Astrocyte (in vitro differentiated cells and primary cell): Measurements from ENCODE around the gene ZGRF1. TPM values are rescaled to one million over a fixed set of nuclear protein-coding genes. Genes with fewer than 3 reads are reported as not detected.

ENCODE experiments used
- DNase-seq: peaks from one replicate; pipeline ENCODE4 v3.0.0-alpha.2; 2010; ENCODE audit warnings: low read depth
- FAIRE-seq: peaks from 2 replicates; lab custom pipeline; 2011; peaks lifted over from hg19 to GRCh38; lab: Jason Lieb, UNC
- H2AFZ ChIP-seq: 2 replicates; pipeline ENCODE4 v1.6.0; 2012; ENCODE audit warnings: low read depth, low read length, inconsistent platforms
- H3K27ac ChIP-seq: 2 replicates; pipeline ENCODE4 v1.5.1; 2011; ENCODE audit warnings: low read depth, low read length, inconsistent platforms
- H3K27me3 ChIP-seq: 2 replicates; pipeline ENCODE4 v1.6.0; 2011; ENCODE audit warnings: low read length, inconsistent platforms; ENCODE audit not compliant: insufficient read depth
- H3K36me3 ChIP-seq: 2 replicates; pipeline ENCODE4 v1.5.1; 2011; ENCODE audit warnings: low read length, inconsistent platforms; ENCODE audit not compliant: insufficient read depth
- H3K4me1 ChIP-seq: 2 replicates; pipeline ENCODE4 v1.5.1; 2011; ENCODE audit warnings: low read length, inconsistent platforms; ENCODE audit not compliant: insufficient read depth
- H3K4me2 ChIP-seq: 2 replicates; pipeline ENCODE4 v1.6.0; 2012; ENCODE audit warnings: low read length, inconsistent platforms
- H3K4me3 ChIP-seq: 2 replicates; pipeline ENCODE4 v1.5.1; 2011; ENCODE audit warnings: low read depth, mild to moderate bottlenecking, low read length, inconsistent platforms; ENCODE audit not compliant: insufficient read depth
- H3K79me2 ChIP-seq: 2 replicates; pipeline ENCODE4 v1.6.0; 2012; ENCODE audit warnings: mild to moderate bottlenecking, low read length, inconsistent platforms; ENCODE audit not compliant: insufficient read depth
- H3K9ac ChIP-seq: 2 replicates; pipeline ENCODE4 v1.6.0; 2012; ENCODE audit warnings: mild to moderate bottlenecking, low read length, inconsistent platforms
- H3K9me3 ChIP-seq: 2 replicates; pipeline ENCODE4 v1.5.1; 2012; ENCODE audit warnings: low read depth, mild to moderate bottlenecking, low read length, inconsistent platforms; ENCODE audit not compliant: insufficient read depth
- H4K20me1 ChIP-seq: 2 replicates; pipeline ENCODE4 v1.6.0; 2012; ENCODE audit warnings: low read length, inconsistent platforms; ENCODE audit not compliant: insufficient read depth
- H3K27ac Mint-ChIP-seq: one replicate; pipeline ENCODE4 v1.8.0; 2021; ENCODE audit warnings: mild to moderate bottlenecking, mixed read lengths; ENCODE audit not compliant: unreplicated experiment
- H3K27me3 Mint-ChIP-seq: one replicate; pipeline ENCODE4 v1.8.0; 2021; ENCODE audit warnings: low read depth, mixed read lengths; ENCODE audit not compliant: unreplicated experiment
- H3K36me3 Mint-ChIP-seq: one replicate; pipeline ENCODE4 v1.8.0; 2021; ENCODE audit warnings: low read depth, mixed read lengths; ENCODE audit not compliant: unreplicated experiment
- H3K4me1 Mint-ChIP-seq: one replicate; pipeline ENCODE4 v1.8.0; 2021; ENCODE audit warnings: low read depth, mixed read lengths; ENCODE audit not compliant: unreplicated experiment
- H3K4me3 Mint-ChIP-seq: one replicate; pipeline ENCODE4 v1.8.0; 2021; ENCODE audit warnings: mild to moderate bottlenecking, moderate library complexity, mixed read lengths; ENCODE audit not compliant: unreplicated experiment
- H3K9me3 Mint-ChIP-seq: one replicate; pipeline ENCODE4 v1.8.0; 2021; ENCODE audit warnings: mild to moderate bottlenecking, mixed read lengths; ENCODE audit not compliant: unreplicated experiment
- EZH2 ChIP-seq: IDR thresholded peaks from 2 replicates; pipeline ENCODE4 v1.6.1; 2012; ENCODE audit warnings: mild to moderate bottlenecking, low read length, inconsistent platforms; ENCODE audit not compliant: insufficient read depth
- total RNA-seq: library from RNA; stranded (reverse); gene quantifications from 2 replicates; pipeline ENCODE4 v1.2.1, GENCODE V29; 2021
- TF ChIP-seq, protein P1 (sequence below): IDR thresholded peaks from 2 replicates; pipeline ENCODE4 v1.5.1; 2011; ENCODE audit warnings: low read depth, mild to moderate bottlenecking, inconsistent platforms, low read length, moderate library complexity; ENCODE audit not compliant: insufficient read depth

The ZGRF1 gene
- total RNA-seq, 1 donor from 2014 or later: 5.2 TPM

DNA sequence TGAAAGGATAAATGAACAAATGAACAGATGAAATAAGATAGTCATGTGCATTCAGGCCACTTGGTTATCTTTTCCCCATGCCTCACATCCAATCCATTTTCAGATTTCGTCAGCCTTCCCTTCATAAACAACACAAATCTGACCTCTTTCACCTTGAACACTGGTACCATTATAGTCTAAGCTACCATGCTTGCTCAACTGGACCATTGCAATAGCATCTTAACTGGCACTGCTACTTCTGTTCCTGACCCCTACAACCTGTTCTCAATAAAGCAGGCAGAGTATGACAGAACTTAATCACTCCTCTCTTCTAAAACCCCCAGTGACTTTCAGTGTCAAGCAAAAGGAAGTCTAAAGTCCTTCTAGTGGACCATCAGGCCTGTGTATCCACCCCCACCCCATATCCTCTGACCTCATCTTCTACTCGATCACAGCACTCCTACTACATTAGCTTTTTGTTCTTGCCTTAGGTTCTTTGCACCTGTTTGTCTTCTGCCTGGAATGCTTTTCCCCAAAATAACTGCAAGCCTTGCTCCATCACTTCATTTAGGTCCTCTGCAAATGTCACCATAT is 40.9 kb upstream of the ZGRF1 start:
- no peak overlapping the region for H3K4me2 ChIP-seq

DNA sequence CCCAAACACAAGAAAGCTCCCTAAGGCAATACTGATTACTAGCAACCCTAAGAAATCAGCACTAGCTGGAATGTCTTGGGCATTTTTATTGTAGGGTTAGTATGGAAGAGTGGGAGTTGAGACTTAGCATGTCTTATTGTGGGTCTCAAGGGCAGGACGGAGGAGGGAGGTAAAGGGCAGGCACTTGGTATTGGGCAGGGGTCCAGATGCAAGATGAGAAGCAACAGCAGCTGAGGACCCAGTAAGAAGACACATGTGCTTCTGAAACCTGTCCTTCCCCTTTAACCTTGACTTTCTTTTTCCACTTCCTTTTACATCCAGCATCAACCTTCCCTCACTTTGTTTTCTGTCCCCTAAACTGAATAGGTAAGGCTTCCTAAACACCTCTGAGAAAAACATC is 37.7 kb upstream of the ZGRF1 start:
- Mint-ChIP-seq H3K4me1 (no peaks in the 10 kb centered on the region), H3K27ac (no peak overlapping the region), H3K27me3 (no peaks in the 10 kb centered on the region), H3K36me3 (no peaks in the 10 kb centered on the region), H3K9me3 (no peaks in the 10 kb centered on the region), H3K4me3 (no peak overlapping the region)
- TF ChIP-seq, protein P1, sequence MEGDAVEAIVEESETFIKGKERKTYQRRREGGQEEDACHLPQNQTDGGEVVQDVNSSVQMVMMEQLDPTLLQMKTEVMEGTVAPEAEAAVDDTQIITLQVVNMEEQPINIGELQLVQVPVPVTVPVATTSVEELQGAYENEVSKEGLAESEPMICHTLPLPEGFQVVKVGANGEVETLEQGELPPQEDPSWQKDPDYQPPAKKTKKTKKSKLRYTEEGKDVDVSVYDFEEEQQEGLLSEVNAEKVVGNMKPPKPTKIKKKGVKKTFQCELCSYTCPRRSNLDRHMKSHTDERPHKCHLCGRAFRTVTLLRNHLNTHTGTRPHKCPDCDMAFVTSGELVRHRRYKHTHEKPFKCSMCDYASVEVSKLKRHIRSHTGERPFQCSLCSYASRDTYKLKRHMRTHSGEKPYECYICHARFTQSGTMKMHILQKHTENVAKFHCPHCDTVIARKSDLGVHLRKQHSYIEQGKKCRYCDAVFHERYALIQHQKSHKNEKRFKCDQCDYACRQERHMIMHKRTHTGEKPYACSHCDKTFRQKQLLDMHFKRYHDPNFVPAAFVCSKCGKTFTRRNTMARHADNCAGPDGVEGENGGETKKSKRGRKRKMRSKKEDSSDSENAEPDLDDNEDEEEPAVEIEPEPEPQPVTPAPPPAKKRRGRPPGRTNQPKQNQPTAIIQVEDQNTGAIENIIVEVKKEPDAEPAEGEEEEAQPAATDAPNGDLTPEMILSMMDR: no peak
- no peak for TF ChIP-seq EZH2
- H4K20me1 ChIP-seq: no peaks in the 10 kb centered on the region
- H3K79me2 ChIP-seq: no peaks in the 10 kb centered on the region
- H3K4me1 ChIP-seq: no peaks in the 10 kb centered on the region
- H3K4me3 ChIP-seq: no peak overlapping the region
- FAIRE-seq (no peak), DNase-seq (no peak)
- no peaks in the 10 kb centered on the region for H3K9me3 ChIP-seq
- no peak overlapping the region for H3K4me2 ChIP-seq
- H3K9ac ChIP-seq: no peak overlapping the region
- H3K36me3 ChIP-seq: no peaks in the 10 kb centered on the region
- no peak overlapping the region for H2AFZ ChIP-seq
- no peak overlapping the region for H3K27ac ChIP-seq
- no peaks in the 10 kb centered on the region for H3K27me3 ChIP-seq

More for the DNA sequence above, 40.9 kb upstream of the ZGRF1 start:
- Mint-ChIP-seq H3K9me3 (no peaks in the 10 kb centered on the region), H3K36me3 (no peaks in the 10 kb centered on the region), H3K4me1 (no peaks in the 10 kb centered on the region), H3K4me3 (no peak overlapping the region), H3K27me3 (no peaks in the 10 kb centered on the region), H3K27ac (no peak overlapping the region)
- FAIRE-seq (no peak), DNase-seq (no peak)
- H2AFZ ChIP-seq: no peak overlapping the region
- H3K9ac ChIP-seq: no peak overlapping the region
- no peaks in the 10 kb centered on the region for H4K20me1 ChIP-seq
- H3K79me2 ChIP-seq: no peaks in the 10 kb centered on the region
- no peaks in the 10 kb centered on the region for H3K9me3 ChIP-seq
- TF ChIP-seq, protein P1: no peak
- no peaks in the 10 kb centered on the region for H3K27me3 ChIP-seq
- no peaks in the 10 kb centered on the region for H3K4me1 ChIP-seq
- no peak overlapping the region for H3K27ac ChIP-seq
- no peak overlapping the region for H3K4me3 ChIP-seq
- no peaks in the 10 kb centered on the region for H3K36me3 ChIP-seq

DNA sequence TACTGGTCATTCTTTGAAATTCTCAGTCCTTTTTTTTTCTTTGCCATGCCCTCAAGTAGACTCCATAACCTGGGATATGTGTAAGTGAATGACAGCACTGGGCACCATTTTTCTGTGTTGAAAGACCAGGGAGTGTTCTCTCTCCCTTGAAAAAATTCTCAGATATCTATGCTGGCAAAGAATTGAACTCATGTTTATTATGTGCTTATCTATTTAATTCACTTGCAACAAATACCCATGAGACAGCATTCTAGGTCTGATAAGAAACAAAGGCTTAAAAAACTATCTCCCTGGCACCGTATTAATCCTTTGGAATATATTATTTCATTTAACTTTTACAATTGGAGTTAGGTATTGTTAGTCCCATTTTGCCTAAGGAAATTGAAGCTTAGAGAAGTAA is 37.0 kb upstream of the ZGRF1 start:
- Mint-ChIP-seq H3K4me1 (no peaks in the 10 kb centered on the region), H3K27ac (no peak overlapping the region), H3K36me3 (no peaks in the 10 kb centered on the region), H3K9me3 (no peaks in the 10 kb centered on the region), H3K27me3 (no peaks in the 10 kb centered on the region), H3K4me3 (no peak overlapping the region)
- no peaks in the 10 kb centered on the region for H3K27me3 ChIP-seq
- H2AFZ ChIP-seq: no peak overlapping the region
- no peaks in the 10 kb centered on the region for H3K4me1 ChIP-seq
- no peak overlapping the region for H3K9ac ChIP-seq
- TF ChIP-seq, protein P1: no peak
- no peak for TF ChIP-seq EZH2
- no peak for FAIRE-seq
- H3K36me3 ChIP-seq: no peaks in the 10 kb centered on the region
- no peak overlapping the region for H3K4me2 ChIP-seq
- H3K4me3 ChIP-seq: no peak overlapping the region
- H3K27ac ChIP-seq: no peak overlapping the region
- H3K79me2 ChIP-seq: no peaks in the 10 kb centered on the region
- H4K20me1 ChIP-seq: no peaks in the 10 kb centered on the region
- H3K9me3 ChIP-seq: no peaks in the 10 kb centered on the region
- no peak for DNase-seq
